Endothelial cell of umbilical vein (primary cell): ENCODE data around the gene EDAR. TPM values are rescaled to one million over a fixed set of nuclear protein-coding genes. Genes with fewer than 3 reads are reported as not detected.

Source experiments
- BruUV-seq: library from RNA; stranded (reverse); fragments of 400-500 nt; replicated peaks from 2 replicates; lab custom pipeline; 2021; lab: Mats Ljungman, UMichigan
- CTCF ChIA-PET: fragments of 300-600, 350-600 bp; sonication (Branson Sonifier 250); formaldehyde crosslinking; loops from one replicate; lab custom pipeline; 2021; ENCODE audit warnings: antibody characterized with exemption, inconsistent platforms; lab: Charles Lee
- POLR2A ChIA-PET: fragments of 300-600, 350-600 bp; sonication (Branson Sonifier 250); formaldehyde crosslinking; loops from one replicate; lab custom pipeline; 2021; ENCODE audit warnings: antibody characterized with exemption, inconsistent platforms; lab: Charles Lee
- DNase-seq: peaks from one replicate; pipeline ENCODE4 v3.0.0-alpha.2; 2011; ENCODE audit warnings: low read depth, low spot score
- FAIRE-seq: peaks from 2 replicates; lab custom pipeline; 2011; peaks lifted over from hg19 to GRCh38; lab: Jason Lieb, UNC
- H2AFZ ChIP-seq: 2 replicates; pipeline ENCODE4 v1.6.0; 2012; ENCODE audit warnings: low read depth, low read length, control low read depth, inconsistent platforms
- H3K27ac ChIP-seq: 2 replicates; pipeline ENCODE4 v1.5.1; 2011; ENCODE audit warnings: low read depth, mild to moderate bottlenecking, control low read depth, low read length, moderate library complexity; ENCODE audit not compliant: insufficient read depth
- H3K27me3 ChIP-seq, 2 experiments: 2 replicates each; pipeline versions ENCODE4 v1.6.0 to v1.6.1; 2011; ENCODE audit warnings: low read length in 2 of 2, mixed read lengths in 1 of 2; ENCODE audit not compliant: control insufficient read depth in 2 of 2, insufficient read depth in 2 of 2
- H3K36me3 ChIP-seq, 2 experiments: 2 replicates in 1 of 2; 3 replicates in 1 of 2; pipeline ENCODE4 v1.5.1; 2011; ENCODE audit warnings: low read length in 2 of 2, mild to moderate bottlenecking in 1 of 2, moderate library complexity in 1 of 2; ENCODE audit not compliant: control insufficient read depth in 2 of 2, insufficient read depth in 2 of 2; ENCODE audit errors: extremely low read depth in 1 of 2
- H3K4me1 ChIP-seq: 3 replicates; pipeline ENCODE4 v1.5.1; 2011; ENCODE audit warnings: mild to moderate bottlenecking, low read length; ENCODE audit not compliant: control insufficient read depth, insufficient read depth; ENCODE audit errors: extremely low read depth
- H3K4me2 ChIP-seq: 2 replicates; pipeline ENCODE4 v1.6.1; 2011; ENCODE audit warnings: low read length, control low read depth, mixed read lengths; ENCODE audit not compliant: insufficient read depth
- H3K4me3 ChIP-seq, 3 experiments: fragments of 200-600 bp in 1 of 3; sonication (generic), shearing (Covaris generic) in 1 of 3; replicated peaks in 1 of 3; 2 replicates each; pipeline ENCODE4 v1.5.1; 2011 to 2016; ENCODE audit warnings: control low read depth in 3 of 3, low read length in 3 of 3, mild to moderate bottlenecking in 2 of 3, inconsistent platforms in 1 of 3, low read depth in 1 of 3, moderate library complexity in 1 of 3; ENCODE audit not compliant: insufficient read depth in 1 of 3
- H3K79me2 ChIP-seq: 2 replicates; pipeline ENCODE4 v1.6.0; 2012; ENCODE audit warnings: low read length, inconsistent platforms; ENCODE audit not compliant: control insufficient read depth, insufficient read depth
- H3K9ac ChIP-seq: replicated peaks from 2 replicates; pipeline ENCODE3; 2011; ENCODE audit warnings: low read length, control low read depth; ENCODE audit not compliant: insufficient read depth; ENCODE audit errors: extremely low read depth
- H3K9me1 ChIP-seq: replicated peaks from 3 replicates; pipeline ENCODE4 v1.6.0; 2011; ENCODE audit warnings: mild to moderate bottlenecking, low read length; ENCODE audit not compliant: control insufficient read depth, insufficient read depth; ENCODE audit errors: extremely low read depth
- H3K9me3 ChIP-seq: replicated peaks from 2 replicates; pipeline ENCODE4 v1.5.1; 2012; ENCODE audit warnings: low read length, inconsistent platforms; ENCODE audit not compliant: control insufficient read depth, insufficient read depth
- H4K20me1 ChIP-seq: replicated peaks from 2 replicates; pipeline ENCODE3; 2011; ENCODE audit warnings: mild to moderate bottlenecking, low read length; ENCODE audit not compliant: control insufficient read depth, insufficient read depth; ENCODE audit errors: extremely low read depth
- EZH2 ChIP-seq: IDR thresholded peaks from 2 replicates; pipeline ENCODE4 v1.6.1; 2012; ENCODE audit warnings: borderline replicate concordance, low read depth, mild to moderate bottlenecking, moderate library complexity, low read length, inconsistent platforms; ENCODE audit not compliant: severe bottlenecking
- FOS ChIP-seq: IDR thresholded peaks from 2 replicates; pipeline ENCODE4 v1.6.1; 2011; ENCODE audit warnings: mild to moderate bottlenecking, low read length, moderate library complexity, borderline replicate concordance; ENCODE audit not compliant: insufficient read depth
- GATA2 ChIP-seq: IDR thresholded peaks from 2 replicates; pipeline ENCODE4 v1.7.0; 2011; ENCODE audit warnings: low read depth, mild to moderate bottlenecking, moderate library complexity, mixed read lengths, low read length; ENCODE audit not compliant: insufficient read length, insufficient read depth
- JUN ChIP-seq: IDR thresholded peaks from 2 replicates; pipeline ENCODE4 v1.6.1; 2011; ENCODE audit warnings: borderline replicate concordance, low read depth; ENCODE audit not compliant: insufficient read length, insufficient read depth
- MYC ChIP-seq: IDR thresholded peaks from one replicate; pipeline ENCODE4 v1.6.1; 2011; ENCODE audit warnings: mild to moderate bottlenecking, low read depth, low read length
- POLR2A ChIP-seq: IDR thresholded peaks from 2 replicates; pipeline ENCODE4 v1.6.1; 2012; ENCODE audit warnings: low read depth, mild to moderate bottlenecking, control low read depth, low read length
- POLR2AphosphoS5 ChIP-seq: IDR thresholded peaks from 2 replicates; pipeline ENCODE4 v1.6.1; 2012; ENCODE audit warnings: low read depth, mild to moderate bottlenecking, control low read depth, low read length, moderate library complexity; ENCODE audit not compliant: insufficient read depth
- dilution Hi-C: fragments of 300-500 bp; cut with MboI; formaldehyde crosslinking; loops from one replicate; pipeline ENCODE4 v1.15.0; 2019; ENCODE audit warnings: low sequenced_read_pairs; ENCODE audit not compliant: extremely low pct_ligation_motif_present
- intact Hi-C: fragments of 100-400 bp; cut with micrococcal nuclease; formaldehyde crosslinking; loops from one replicate; pipeline ENCODE4 v1.10.0; 2022
- polyA plus RNA-seq, 4 experiments: library from polyadenylated mRNA; depleted of rRNA in 3 of 4; stranded (reverse) in 3 of 4; unstranded in 1 of 4; fragments of >200 nt; gene quantifications; 2 replicates each; pipeline versions ENCODE4 v1.2.1 to v1.2.3, GENCODE V29; 2011 to 2012; ENCODE audit warnings: missing spikeins in 1 of 4
- total RNA-seq: library from RNA; stranded (reverse); gene quantifications from 2 replicates; pipeline ENCODE4 v1.2.3, GENCODE V29; 2021
- TF ChIP-seq, protein P1 (sequence below): IDR thresholded peaks from 2 replicates; pipeline ENCODE4 v1.6.1; 2011; ENCODE audit not compliant: insufficient read depth, insufficient read length
- TF ChIP-seq, protein P2 (sequence below), 2 donors: IDR thresholded peaks; 1 replicate in 1 of 2; 2 replicates in 1 of 2; pipeline ENCODE4 v1.5.1; 2011; ENCODE audit warnings: low read length in 2 of 2, mild to moderate bottlenecking in 2 of 2, moderate library complexity in 2 of 2, control low read depth in 1 of 2, inconsistent platforms in 1 of 2, low read depth in 1 of 2; ENCODE audit not compliant: insufficient read depth in 1 of 2; ENCODE audit errors: extremely low read depth in 1 of 2

The EDAR gene
- total and polyA plus RNA-seq, 2 donors (not counting 3 experiments of a cell fraction or from before 2014, with no cell fraction given): not detected

DNA sequence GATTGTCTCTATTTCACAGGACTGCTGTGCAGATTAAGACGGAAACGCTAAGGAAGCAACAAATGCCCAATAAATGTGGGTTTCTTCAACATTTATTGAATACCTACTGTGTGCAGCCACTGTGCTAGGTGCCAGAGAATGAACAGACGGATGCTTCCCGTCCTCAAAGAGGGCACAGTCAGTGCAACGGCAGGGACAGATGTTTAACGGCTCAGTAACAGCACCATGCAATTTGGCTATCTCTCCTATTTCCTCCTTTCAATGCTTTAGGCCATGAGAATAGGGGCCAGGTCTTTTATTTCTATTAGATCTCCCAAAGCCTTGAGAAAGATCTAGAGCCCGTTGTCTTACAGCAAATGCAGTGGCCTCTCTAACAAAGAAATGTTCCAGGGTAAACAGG is 7.2 kb downstream of the EDAR start:
- Histone ChIP-seq H3K4me1 (no peaks in the 10 kb centered on the region), H3K4me2 (no peak overlapping the region), H4K20me1 (no peaks in the 10 kb centered on the region), H3K9ac (no peak overlapping the region), H3K27me3 (peaks cover 18 to 23% of the 10 kb centered on the region in 2 experiments), H3K27ac (no peak overlapping the region), H3K36me3 (no peaks in the 10 kb centered on the region), H3K9me1 (no peaks in the 10 kb centered on the region), H3K4me3 (no peak overlapping the region), H2AFZ (no peak overlapping the region), H3K9me3 (no peaks in the 10 kb centered on the region), H3K79me2 (no peaks in the 10 kb centered on the region)
- ChIA-PET CTCF (interaction anchor here (1.7 kb wide), 1 partner anchor 12 kb away, joined by 5 read pairs; no protein-coding TSS in a partner anchor), POLR2A (no interaction called here)
- FAIRE-seq: no peak
- TF ChIP-seq JUN (no peak), MYC (no peak), EZH2 (no peak), FOS (no peak), GATA2 (no peak), POLR2A (no peak), POLR2AphosphoS5 (no peak)
- TF ChIP-seq, protein P1, sequence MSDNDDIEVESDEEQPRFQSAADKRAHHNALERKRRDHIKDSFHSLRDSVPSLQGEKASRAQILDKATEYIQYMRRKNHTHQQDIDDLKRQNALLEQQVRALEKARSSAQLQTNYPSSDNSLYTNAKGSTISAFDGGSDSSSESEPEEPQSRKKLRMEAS: no peak
- TF ChIP-seq, protein P2, sequence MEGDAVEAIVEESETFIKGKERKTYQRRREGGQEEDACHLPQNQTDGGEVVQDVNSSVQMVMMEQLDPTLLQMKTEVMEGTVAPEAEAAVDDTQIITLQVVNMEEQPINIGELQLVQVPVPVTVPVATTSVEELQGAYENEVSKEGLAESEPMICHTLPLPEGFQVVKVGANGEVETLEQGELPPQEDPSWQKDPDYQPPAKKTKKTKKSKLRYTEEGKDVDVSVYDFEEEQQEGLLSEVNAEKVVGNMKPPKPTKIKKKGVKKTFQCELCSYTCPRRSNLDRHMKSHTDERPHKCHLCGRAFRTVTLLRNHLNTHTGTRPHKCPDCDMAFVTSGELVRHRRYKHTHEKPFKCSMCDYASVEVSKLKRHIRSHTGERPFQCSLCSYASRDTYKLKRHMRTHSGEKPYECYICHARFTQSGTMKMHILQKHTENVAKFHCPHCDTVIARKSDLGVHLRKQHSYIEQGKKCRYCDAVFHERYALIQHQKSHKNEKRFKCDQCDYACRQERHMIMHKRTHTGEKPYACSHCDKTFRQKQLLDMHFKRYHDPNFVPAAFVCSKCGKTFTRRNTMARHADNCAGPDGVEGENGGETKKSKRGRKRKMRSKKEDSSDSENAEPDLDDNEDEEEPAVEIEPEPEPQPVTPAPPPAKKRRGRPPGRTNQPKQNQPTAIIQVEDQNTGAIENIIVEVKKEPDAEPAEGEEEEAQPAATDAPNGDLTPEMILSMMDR (IDR thresholded peaks at IDR 0.05; ENCODE audit: extremely low read depth in 1 of 2, insufficient read depth in 1 of 2, low read depth in 1 of 2, low read length in 2 of 2): no peak
- intact Hi-C loops (no loop called here), dilution Hi-C loops (no loop called here)
- no peak for DNase-seq
- BruUV-seq: no TSS peak
